ENCODE data around the gene NEUROD1.
"Not testable (repeated sequence)": the region's sequence is repeated elsewhere in the genome, so short reads cannot be mapped to it uniquely, and the experiment has no call there.

Gene NEUROD1

GRCh38 chr2:181680055-181680936 is at the start of gene NEUROD1:
Gene NEUROD1, minus strand, starts transcription at chr2:181680517. Its CDS starts 1,657 bp downstream, at chr2:181678860.
- no peak for DNase-seq

GRCh38 chr2:181725476-181725875 is 45.2 kb upstream of the NEUROD1 start:
- no peak for DNase-seq

- no peak for DNase-seq
These were observed 44.3 kb upstream of the NEUROD1 start for GRCh38 chr2:181724662-181725061.

- DNase-seq, result no peak
These were observed 43.4 kb upstream of the NEUROD1 start for GRCh38 chr2:181723731-181724130.

- DNase-seq, result peak; percentile 80
These were observed 34.8 kb upstream of the NEUROD1 start for GRCh38 chr2:181715033-181715630.

GRCh38 chr2:181711051-181711450 is 30.7 kb upstream of the NEUROD1 start:
- DNase-seq, result not testable (repeated sequence)

GRCh38 chr2:181702519-181702918 is 22.2 kb upstream of the NEUROD1 start:
- not testable (repeated sequence) for DNase-seq

GRCh38 chr2:181698223-181698622 is 17.9 kb upstream of the NEUROD1 start:
- DNase-seq, result no peak

- DNase-seq, result no peak
These were observed 17.3 kb upstream of the NEUROD1 start for GRCh38 chr2:181697571-181697970.

- no peak for DNase-seq
These were observed 16.8 kb upstream of the NEUROD1 start for GRCh38 chr2:181697126-181697525.

- no peak for DNase-seq
These were observed 14.0 kb upstream of the NEUROD1 start for GRCh38 chr2:181694271-181694670.

- DNase-seq, result no peak
These were observed 10.5 kb upstream of the NEUROD1 start for GRCh38 chr2:181690860-181691259.

GRCh38 chr2:181686576-181687185 is 6.4 kb upstream of the NEUROD1 start:
- no peak for DNase-seq

GRCh38 chr2:181685150-181685688 is 4.9 kb upstream of the NEUROD1 start:
- DNase-seq, result no peak

- DNase-seq, result no peak
These were observed 4.3 kb upstream of the NEUROD1 start for GRCh38 chr2:181684454-181685149.

GRCh38 chr2:181683518-181684453 is 3.5 kb upstream of the NEUROD1 start:
- peak; percentile 60 for DNase-seq

GRCh38 chr2:181682795-181683517 is 2.6 kb upstream of the NEUROD1 start:
- peak; percentile 55 for DNase-seq

GRCh38 chr2:181682026-181682789 is 1.9 kb upstream of the NEUROD1 start:
- DNase-seq, result peak; percentile 60

GRCh38 chr2:181680937-181681811 is 857 bp upstream of the NEUROD1 start:
- peak; percentile 56 for DNase-seq

Measured in activated CD8-positive, alpha-beta memory T cell treated with anti-CD3 and anti-CD28 coated beads for 24 hours (primary cell).